ENCODE results near the gene NLRP10. TPM values are rescaled to one million over a fixed set of nuclear protein-coding genes. Genes with fewer than 3 reads are reported as not detected.

The NLRP10 gene
- total RNA-seq, 1 experiment from 2014 or later, result 0.20 TPM

- Histone ChIP-seq H3K9me3 (peaks cover 3% of the 10 kb centered on the region; the same call in 1 of the 2 replicates), H3K36me3 (ENCODE audit: control insufficient read depth, insufficient read depth, low read length) (no peaks in the 10 kb centered on the region), H3K4me3 (ENCODE audit: low read depth, low read length) (no peak overlapping the region), H3K27me3 (replicated peaks; ENCODE audit: control insufficient read depth, insufficient read depth, low read length) (0 out of 2 replicates have a peak, but pooled peaks cover 1% of the 10 kb centered on the region), H3K4me1 (no peaks in the 10 kb centered on the region)
- Mint-ChIP-seq H3K4me3 (ENCODE audit: unreplicated experiment) (no peak overlapping the region), H3K27me3 (ENCODE audit: insufficient read depth, unreplicated experiment) (peaks cover 14% of the 10 kb centered on the region), H3K27ac (ENCODE audit: unreplicated experiment) (no peak overlapping the region), H3K4me1 (ENCODE audit: low read depth, unreplicated experiment) (no peaks in the 10 kb centered on the region), H3K9me3 (ENCODE audit: unreplicated experiment) (peaks cover 10% of the 10 kb centered on the region), H3K36me3 (ENCODE audit: insufficient read depth, unreplicated experiment) (no peaks in the 10 kb centered on the region)
- DNase-seq, result no peak
- POLR2A ChIA-PET, result no interaction called here
- CTCF ChIA-PET, result no interaction called here
- no peak for TF ChIP-seq CTCF (IDR thresholded peaks at IDR 0.05; ENCODE audit: insufficient read depth in 1 of 2, low read depth in 1 of 2, low read length in 1 of 2, severe bottlenecking in 1 of 2, unreplicated experiment in 1 of 2)
- BruUV-seq (replicated peaks), result no TSS peak
- intact Hi-C loops (cut with micrococcal nuclease; ENCODE audit: unreplicated experiment), result no loop called here
Measured at GRCh38 chr11:7941146-7941545, 24.1 kb downstream of the NLRP10 start.

GRCh38 chr11:7936615-7937014 is 28.6 kb downstream of the NLRP10 start:
- Mint-ChIP-seq H3K27ac (ENCODE audit: unreplicated experiment) (no peak overlapping the region), H3K4me3 (ENCODE audit: unreplicated experiment) (no peak overlapping the region), H3K4me1 (ENCODE audit: low read depth, unreplicated experiment) (no peaks in the 10 kb centered on the region), H3K9me3 (ENCODE audit: unreplicated experiment) (no peaks in the 10 kb centered on the region), H3K27me3 (ENCODE audit: insufficient read depth, unreplicated experiment) (peaks cover 14% of the 10 kb centered on the region), H3K36me3 (ENCODE audit: insufficient read depth, unreplicated experiment) (no peaks in the 10 kb centered on the region)
- no TSS peak for BruUV-seq (replicated peaks)
- ChIA-PET CTCF (no interaction called here), POLR2A (no interaction called here)
- intact Hi-C loops (cut with micrococcal nuclease; ENCODE audit: unreplicated experiment), result no loop called here
- no peak for TF ChIP-seq CTCF (IDR thresholded peaks at IDR 0.05; ENCODE audit: insufficient read depth in 1 of 2, low read depth in 1 of 2, low read length in 1 of 2, severe bottlenecking in 1 of 2, unreplicated experiment in 1 of 2)
- 0 out of 2 replicates have a peak, but pooled peaks cover 2% of the 10 kb centered on the region for H3K9me3 ChIP-seq
- DNase-seq, result no peak
- no peaks in the 10 kb centered on the region for H3K4me1 ChIP-seq
- no peaks in the 10 kb centered on the region for H3K36me3 ChIP-seq (ENCODE audit: control insufficient read depth, insufficient read depth, low read length)
- H3K4me3 ChIP-seq (ENCODE audit: low read depth, low read length), result no peak overlapping the region
- 0 out of 2 replicates have a peak, but pooled peaks cover 1% of the 10 kb centered on the region for H3K27me3 ChIP-seq (replicated peaks; ENCODE audit: control insufficient read depth, insufficient read depth, low read length)

GRCh38 chr11:7931168-7931567 is 34.1 kb downstream of the NLRP10 start, which contains the start of gene OR10A6:
Gene OR10A6 (minus strand): TSS chr11:7931268. CDS start chr11:7928662, 2,606 bp downstream.
- no TSS peak for BruUV-seq (replicated peaks)
- no peak for TF ChIP-seq CTCF (IDR thresholded peaks at IDR 0.05; ENCODE audit: insufficient read depth in 1 of 2, low read depth in 1 of 2, low read length in 1 of 2, severe bottlenecking in 1 of 2, unreplicated experiment in 1 of 2)
- Histone ChIP-seq H3K4me3 (ENCODE audit: low read depth, low read length) (no peak within 1 kb of the TSS), H3K27me3 (replicated peaks; ENCODE audit: control insufficient read depth, insufficient read depth, low read length) (no peaks in the 10 kb centered on the region), H3K4me1 (no peaks in the 10 kb centered on the region), H3K9me3 (peaks cover 7% of the 10 kb centered on the region; the same call in 1 of the 2 replicates), H3K36me3 (ENCODE audit: control insufficient read depth, insufficient read depth, low read length) (no peaks in the 10 kb centered on the region)
- intact Hi-C loops (cut with micrococcal nuclease; ENCODE audit: unreplicated experiment), result no loop called here
- no peaks in the 10 kb centered on the region for H3K36me3 Mint-ChIP-seq (ENCODE audit: insufficient read depth, unreplicated experiment)
- H3K4me3 Mint-ChIP-seq (ENCODE audit: unreplicated experiment), result no peak within 1 kb of the TSS
- no peak within 1 kb of the TSS for H3K27ac Mint-ChIP-seq (ENCODE audit: unreplicated experiment)
- CTCF ChIA-PET, result no interaction called here
- POLR2A ChIA-PET, result no interaction called here
- no peak for DNase-seq
- H3K4me1 Mint-ChIP-seq (ENCODE audit: low read depth, unreplicated experiment), result no peaks in the 10 kb centered on the region
- H3K27me3 Mint-ChIP-seq (ENCODE audit: insufficient read depth, unreplicated experiment), result peaks cover 6% of the 10 kb centered on the region
- H3K9me3 Mint-ChIP-seq (ENCODE audit: unreplicated experiment), result peaks cover 4% of the 10 kb centered on the region

Measured in Caco-2 (cell line).